NCI-H2196 treated with DMSO at 0.1 percent for 48 hours (cell line): ENCODE results near the gene FAM219B.
"Not testable (repeated sequence)": the region's sequence is repeated elsewhere in the genome, so short reads cannot be mapped to it uniquely, and the experiment has no call there.

Experiments used
- DNase-seq: peaks from one replicate; lab custom pipeline; 2025; ENCODE audit not compliant: unreplicated experiment; lab: John Stamatoyannopoulos, UW

FAM219B gene

GRCh38 chr15:74904190-74904805 lies 2.4 kb downstream of the FAM219B start:
- DNase-seq = no peak

- DNase-seq = no peak
Measured at GRCh38 chr15:74903676-74904075, 3.0 kb downstream of the FAM219B start.

GRCh38 chr15:74902295-74903075 lies 4.2 kb downstream of the FAM219B start:
- no peak for DNase-seq

- peak; percentile 9 for DNase-seq
Measured at GRCh38 chr15:74901612-74902063, 5.0 kb downstream of the FAM219B start.

DNA sequence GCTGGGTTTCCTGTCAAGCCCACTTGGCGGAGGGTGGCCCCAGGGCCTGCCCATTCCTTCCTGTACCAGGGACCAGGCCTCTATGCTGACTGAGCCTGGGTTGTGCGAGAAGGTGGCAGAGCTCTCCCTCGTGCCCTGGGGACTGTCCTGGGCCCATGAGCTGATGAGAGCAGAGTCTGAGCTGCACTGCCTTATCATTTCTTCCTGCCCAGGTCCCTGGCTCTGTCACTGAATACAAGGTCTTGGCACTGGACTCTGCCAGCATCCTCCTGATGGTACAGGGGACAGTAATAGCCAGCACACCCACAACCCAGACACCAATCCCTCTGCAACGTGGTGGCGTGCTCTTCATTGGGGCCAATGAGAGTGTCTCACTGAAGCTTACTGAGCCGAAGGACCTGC lies 9.3 kb downstream of the FAM219B start:
- no peak for DNase-seq

- no peak for DNase-seq
Measured at GRCh38 chr15:74896316-74896715, 10.3 kb downstream of the FAM219B start.

GRCh38 chr15:74895830-74896229 lies 10.8 kb downstream of the FAM219B start:
- DNase-seq = no peak

DNA sequence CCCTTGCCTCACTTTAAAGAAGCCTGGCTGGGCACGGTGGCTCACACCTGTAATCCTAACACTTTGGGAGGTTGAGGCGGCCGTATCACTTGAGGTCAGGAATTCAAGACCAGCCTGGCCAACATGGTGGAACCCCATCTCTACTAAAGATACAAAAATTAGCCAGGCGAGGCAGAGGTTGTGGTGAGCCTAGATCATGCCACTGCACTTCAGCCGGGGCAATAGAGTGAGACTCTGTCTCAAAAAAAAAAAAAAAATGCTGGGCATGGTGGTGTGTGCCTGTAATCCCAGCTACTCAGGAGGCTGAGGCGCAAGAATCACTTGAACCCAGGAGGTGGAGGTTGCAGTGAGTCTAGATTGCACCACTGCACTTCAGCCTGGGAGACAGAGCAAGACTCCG lies 12.3 kb downstream of the FAM219B start:
- DNase-seq = not testable (repeated sequence)

DNA sequence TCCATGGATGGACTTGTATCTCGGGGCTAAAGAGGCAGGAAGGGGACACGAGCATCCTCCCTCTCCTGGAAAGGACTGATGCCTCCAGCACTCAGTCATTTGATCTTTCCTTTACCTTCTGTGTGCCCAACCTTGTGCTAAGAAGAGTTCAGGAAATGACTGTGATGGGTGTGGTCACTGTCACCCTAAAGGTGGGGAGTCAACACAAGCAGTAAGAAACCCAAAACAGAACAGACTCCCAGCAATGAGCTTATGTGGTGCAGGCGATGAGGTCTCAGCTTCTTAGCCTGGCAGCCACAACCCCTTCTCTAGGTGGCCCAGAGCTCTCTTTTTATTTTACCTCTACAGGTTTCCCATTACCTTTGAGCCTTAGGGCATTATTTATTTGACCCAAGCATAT lies 13.0 kb downstream of the FAM219B start:
- DNase-seq = no peak

- no peak for DNase-seq
Measured at GRCh38 chr15:74892931-74893330, 13.7 kb downstream of the FAM219B start.

- DNase-seq = no peak
Measured at GRCh38 chr15:74892313-74892712, 14.3 kb downstream of the FAM219B start.

GRCh38 chr15:74891469-74891868 lies 15.2 kb downstream of the FAM219B start:
- no peak for DNase-seq

GRCh38 chr15:74890665-74890960 lies 16.0 kb downstream of the FAM219B start:
- no peak for DNase-seq

DNA sequence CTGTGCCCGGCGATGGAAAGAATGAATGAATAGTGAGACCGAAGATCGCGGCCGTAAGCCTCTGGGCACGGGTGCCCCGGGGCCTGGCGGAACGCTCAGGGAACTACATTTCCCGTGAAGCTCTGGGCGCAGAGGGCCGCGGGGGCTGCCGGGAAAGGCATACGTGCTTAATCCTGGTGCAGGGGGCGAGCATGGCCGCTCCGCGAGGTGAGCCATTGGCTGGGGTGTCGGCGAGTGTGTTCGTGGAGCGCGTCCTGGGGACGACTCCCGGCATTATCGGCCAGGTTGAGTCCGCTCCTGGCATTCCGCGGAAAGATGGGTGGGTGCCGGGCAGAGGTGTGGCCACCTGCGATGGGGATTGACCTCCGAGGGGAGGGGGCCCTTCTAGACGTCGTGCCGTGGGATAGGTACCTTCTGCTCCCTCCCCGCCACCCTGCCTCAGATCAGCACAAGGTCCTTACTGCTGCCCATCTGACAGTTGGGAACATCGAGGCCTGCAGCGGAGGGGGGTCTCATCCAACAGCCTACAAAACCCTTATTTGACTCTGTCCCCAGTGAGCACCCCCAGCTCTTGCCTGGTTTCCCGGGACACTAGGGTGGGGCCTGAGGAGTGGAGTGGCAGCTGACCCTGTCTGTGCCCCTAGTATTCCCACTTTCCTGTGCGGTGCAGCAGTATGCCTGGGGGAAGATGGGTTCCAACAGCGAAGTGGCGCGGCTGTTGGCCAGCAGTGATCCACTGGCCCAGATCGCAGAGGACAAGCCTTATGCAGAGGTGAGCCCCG lies 16.6 kb downstream of the FAM219B start, which contains the start of gene MPI:
MPI (plus strand) TSS at position 160 of the 782 bp plus-strand sequence; CDS start at position 192, 32 bp downstream.
- no peak for DNase-seq

DNA sequence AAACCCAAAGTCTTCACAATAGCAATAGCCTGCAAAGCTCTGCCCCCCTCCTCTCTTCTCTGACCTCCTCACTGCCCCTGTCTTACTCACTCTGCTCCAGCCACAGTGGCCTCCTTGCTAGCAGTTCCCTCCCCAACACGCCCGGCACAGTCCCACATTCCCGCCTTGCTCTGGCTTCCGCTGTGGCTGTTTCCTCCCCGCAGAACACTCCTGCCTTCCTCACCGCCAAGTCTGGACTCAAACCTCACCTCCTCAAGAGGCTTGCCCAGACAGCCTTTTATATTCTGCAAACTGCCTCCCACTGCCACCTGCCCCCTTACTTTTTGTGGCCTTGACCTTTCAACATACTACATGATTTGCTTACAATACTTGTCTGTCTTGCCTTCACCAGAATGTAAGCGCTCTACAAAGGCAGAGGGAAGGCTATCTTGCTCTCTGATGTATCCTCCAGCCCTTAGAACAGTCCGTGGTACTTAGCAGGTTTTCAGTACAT lies 17.2 kb downstream of the FAM219B start:
- DNase-seq = no peak

DNA sequence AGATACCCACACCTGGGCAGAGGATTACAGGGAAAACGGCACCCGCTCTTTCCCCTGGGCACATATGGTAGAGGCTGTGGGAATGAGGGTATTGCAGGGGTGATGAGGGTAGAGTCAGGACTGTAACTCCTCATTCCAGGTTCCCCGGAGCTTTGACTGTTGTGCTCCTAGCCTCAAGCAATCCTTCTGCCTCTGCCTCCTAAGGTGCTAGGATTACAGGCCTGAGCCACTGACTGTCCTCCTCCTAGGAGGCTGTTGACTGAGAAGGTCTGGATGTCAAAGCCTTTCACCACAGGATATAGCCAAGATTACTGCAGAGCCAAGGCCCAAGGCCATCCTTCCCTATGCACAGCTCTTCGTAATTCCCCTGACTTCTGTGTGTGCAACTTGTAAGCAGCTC lies 17.9 kb downstream of the FAM219B start:
- no peak for DNase-seq

- DNase-seq = not testable (repeated sequence)
Measured at GRCh38 chr15:74887537-74888193, 19.0 kb downstream of the FAM219B start.

DNA sequence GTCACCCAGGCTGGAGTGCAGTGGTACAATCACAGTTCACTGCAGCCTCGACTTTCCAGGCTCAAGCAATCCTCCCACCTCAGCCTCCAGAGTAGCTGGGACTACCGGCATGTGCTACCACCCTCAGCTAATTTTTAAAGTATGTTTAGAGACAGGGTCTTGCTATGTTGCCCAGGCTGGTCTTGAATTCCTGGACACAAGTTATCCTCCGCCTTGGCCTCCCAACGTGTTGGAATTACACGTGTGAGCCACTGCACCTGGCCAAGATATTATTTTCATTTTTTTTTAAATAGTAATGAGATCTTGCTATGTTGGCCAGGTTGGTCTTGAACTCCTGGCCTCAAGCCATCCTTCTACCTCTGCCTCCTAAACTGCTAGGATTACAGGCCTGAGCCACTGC lies 21.2 kb downstream of the FAM219B start:
- DNase-seq = no peak

- DNase-seq = no peak
Measured at GRCh38 chr15:74884428-74885223, 22.0 kb downstream of the FAM219B start.

DNA sequence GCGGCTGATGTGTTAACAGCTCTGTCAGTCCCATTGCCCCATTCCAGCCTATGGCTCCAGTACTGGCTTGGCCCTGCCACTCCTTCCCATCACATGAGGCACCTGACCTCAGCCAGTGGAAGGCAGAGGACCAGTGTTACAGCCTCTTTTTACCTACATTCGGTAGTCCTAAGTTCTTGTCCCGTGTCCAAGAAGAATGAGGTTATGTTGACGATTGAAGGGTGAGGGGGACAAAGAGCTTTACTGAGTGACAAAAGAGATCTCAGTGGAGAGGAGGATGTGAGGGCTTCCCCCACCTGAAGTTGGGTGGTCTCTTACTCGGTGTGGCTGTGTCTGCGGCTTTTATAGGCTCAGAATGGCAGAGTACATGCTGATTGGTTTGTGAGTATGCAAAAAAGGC lies 24.1 kb downstream of the FAM219B start:
- no peak for DNase-seq
